Activated CD4-positive, alpha-beta T cell treated with anti-CD3 and anti-CD28 coated beads, Interleukin-2, amount 50 U/mL, for 48 hours (primary cell): Measurements from ENCODE around the gene PCP4L1.

Experiments
- DNase-seq, 2 experiments: peaks; one replicate each; pipeline ENCODE4 v3.0.0-alpha.2; 2020

PCP4L1 gene

DNA sequence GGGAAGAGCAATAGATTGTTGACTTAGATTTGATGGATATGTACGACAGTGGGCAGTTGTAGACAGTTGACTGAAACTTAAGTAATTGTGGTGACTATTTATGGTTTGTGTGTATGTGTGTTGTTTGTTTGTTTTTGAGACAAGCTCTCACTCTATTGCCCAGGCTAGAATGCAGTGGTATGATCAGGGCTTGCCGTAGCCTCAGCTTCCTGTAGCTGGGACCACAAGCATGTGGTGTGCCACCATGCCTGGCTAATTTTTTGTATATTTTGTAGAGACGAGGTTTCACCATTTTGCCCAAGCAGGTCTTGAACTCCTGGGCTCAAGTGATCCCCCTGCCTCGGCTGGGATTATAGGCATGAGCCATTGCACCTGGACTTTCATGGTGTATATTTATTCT is 65.5 kb downstream of the PCP4L1 start:
- DNase-seq, result no peak

DNA sequence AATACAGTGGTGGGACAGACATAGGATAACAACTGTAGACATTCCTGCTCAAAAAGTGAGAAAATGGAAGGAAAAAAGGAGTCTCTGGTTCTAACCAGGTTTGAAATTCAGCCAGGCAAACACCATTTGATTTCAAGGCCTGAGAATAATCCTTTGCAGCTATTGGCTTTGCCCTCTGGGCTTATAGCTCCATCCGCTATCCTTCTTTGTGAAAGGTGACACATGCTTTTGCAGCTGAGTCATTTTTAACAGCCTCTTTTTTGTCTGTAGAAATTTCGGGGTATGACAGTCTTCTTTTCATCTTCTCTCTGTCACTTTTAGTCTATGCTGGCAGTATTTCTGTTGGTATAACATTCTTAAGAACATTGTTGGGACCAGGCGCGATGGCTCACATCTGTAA is 71.8 kb downstream of the PCP4L1 start:
- no peak for DNase-seq

DNA sequence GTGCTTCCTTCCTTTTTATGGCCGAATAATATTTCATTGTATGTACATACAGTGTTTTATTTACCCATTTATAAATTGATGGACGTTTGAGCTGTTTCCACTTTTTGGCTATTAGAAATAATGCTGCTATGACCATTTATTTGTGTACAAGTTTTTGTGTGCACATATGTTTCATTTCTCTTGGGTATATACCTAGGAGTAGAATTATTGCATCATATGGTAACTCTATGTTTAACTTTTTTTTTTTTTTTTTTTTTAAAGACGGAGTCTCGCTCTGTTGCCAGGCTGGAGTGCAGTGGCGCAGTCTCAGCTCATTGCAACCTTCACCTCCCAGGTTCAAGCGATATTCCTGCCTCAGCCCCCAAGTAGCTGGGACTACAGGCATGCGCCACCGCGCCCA is 74.6 kb downstream of the PCP4L1 start:
- no peak for DNase-seq
